NCI-H526 treated with DMSO at 0.1 percent for 48 hours (cell line): ENCODE data around the gene SLC6A17.

Experiments
- DNase-seq: peaks from one replicate; lab custom pipeline; 2025; lab: John Stamatoyannopoulos, UW

The SLC6A17 gene

DNA sequence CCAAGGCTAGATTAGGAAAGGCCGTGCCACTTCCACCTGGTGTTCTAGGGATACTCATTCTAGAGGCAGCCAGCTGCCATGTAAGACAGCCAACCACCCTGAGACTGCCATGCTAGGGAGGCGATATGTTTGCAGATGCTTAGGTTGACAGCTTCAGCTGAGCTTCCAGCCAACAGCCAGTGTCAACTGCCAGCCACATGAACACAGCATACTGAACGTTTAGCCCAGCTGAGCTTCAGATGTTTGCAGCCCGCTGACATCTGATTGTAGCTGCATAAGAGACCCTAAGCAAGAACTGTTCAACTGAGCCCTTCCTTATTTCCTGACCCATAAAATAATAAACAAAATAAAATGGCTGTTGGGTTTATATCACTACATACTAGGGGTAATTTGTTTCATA, 54.9 kb downstream of the SLC6A17 start:
- no peak for DNase-seq

DNA sequence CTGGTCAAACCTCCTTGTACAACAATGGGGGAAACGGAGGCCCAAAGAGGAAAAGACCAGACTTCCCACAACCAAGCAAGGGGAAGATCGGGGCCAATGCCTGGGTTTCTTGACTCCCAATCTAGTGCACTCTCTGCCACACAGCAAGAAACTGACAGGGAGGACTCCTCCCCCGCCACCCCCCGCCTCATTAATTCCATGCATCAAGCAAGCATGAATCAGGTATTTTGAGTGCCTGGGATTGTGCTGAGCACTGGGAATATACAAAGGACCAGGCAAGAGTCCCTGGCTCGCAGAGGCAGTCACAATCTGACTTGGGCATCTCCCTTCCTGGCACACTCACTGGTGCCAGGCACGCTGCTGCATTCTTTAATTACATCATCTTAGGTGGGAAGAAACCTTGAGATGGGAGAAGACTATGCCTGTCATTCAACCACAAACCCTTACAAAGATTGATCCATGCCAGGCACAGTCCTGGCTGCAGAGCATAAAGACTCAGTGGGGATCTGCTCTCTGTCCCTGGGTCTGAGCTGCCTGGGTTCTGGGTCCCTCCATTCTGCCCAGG, 55.4 kb downstream of the SLC6A17 start:
- no peak for DNase-seq

DNA sequence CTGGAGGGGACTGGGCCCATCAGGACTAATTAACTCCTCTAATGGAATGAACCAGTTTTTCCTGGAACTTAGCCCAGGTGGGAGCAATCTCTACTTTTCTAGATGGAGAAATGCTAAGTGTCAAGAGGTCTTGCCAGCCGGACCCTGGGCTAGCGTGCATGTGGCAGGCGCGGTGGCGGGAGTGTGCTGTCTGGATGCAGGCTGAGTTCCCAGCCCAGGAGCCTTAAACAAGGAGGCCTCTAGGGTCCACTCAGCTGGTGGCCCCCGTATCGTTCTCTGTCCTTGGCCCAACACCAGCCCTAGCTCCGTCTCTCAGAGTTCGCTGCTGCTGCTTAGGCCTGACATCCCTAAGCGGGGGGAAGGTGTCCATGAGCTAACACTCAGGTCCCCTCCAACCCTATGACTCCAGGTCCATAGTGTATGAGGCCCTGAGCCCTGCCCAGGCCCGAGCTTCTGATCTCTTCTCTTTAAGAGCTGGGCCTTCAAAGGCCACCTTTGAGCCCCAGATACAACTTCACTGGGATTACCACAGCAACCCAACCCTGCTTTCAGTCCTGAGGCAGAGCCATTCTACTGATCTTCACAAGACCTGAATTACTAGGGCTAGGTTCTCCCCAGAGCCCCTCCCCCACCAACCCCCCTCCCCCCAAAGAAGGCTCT, 56.1 kb downstream of the SLC6A17 start:
- DNase-seq, result no peak

DNA sequence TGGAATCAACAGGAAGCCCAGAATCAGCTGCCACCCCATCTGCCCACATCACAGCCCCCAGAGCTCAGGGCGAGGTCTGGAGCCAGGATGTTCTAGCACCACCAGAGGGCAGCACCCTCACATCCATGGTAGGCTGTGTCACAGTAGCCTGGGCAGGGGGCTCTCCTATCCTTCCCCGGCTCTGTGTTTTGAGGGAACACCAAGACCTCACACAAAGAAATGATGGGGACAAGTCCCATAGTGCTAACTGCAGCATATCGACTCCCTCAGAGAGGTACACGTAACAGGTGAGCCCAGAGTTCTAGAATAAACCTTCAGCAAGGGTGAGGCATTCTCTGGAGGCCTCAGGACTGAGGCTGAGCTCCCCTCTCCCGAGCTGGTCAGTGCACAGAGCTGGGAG, 57.5 kb downstream of the SLC6A17 start:
- DNase-seq, result peak; percentile 36

DNA sequence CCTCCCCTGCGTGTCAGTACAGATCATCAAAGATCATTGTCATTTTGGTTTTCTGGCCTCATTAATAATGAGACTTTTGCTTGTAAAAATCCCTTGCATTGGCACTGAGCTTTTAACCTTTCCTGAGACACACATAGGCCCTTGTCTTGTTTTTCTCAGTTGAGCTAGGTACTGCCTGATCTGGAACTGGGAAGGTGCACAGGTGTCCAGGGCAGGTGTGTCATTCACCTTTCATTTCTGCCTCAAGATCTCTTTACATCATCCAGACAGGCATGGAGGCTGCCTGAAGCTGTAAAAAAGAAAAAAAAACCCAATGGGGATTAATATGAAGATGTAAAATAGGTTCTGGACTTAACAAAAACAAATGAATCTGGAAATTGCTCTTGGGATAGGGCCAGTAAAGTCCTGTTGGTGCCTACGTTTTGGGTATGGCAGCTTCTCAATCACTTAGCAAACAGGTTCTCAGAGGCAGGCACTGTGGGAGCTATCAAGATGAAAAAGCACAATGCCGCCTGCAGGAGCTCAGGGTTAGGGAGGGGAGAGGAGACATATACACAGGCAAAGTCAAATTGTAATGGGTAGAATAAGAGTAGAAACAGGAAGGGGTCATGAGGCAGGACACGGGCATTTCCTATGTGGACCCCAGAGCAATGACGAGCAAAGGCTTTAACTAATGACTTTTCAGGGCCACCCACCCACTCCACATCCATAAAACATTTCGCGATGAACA, 58.8 kb downstream of the SLC6A17 start:
- peak; percentile 27 for DNase-seq

DNA sequence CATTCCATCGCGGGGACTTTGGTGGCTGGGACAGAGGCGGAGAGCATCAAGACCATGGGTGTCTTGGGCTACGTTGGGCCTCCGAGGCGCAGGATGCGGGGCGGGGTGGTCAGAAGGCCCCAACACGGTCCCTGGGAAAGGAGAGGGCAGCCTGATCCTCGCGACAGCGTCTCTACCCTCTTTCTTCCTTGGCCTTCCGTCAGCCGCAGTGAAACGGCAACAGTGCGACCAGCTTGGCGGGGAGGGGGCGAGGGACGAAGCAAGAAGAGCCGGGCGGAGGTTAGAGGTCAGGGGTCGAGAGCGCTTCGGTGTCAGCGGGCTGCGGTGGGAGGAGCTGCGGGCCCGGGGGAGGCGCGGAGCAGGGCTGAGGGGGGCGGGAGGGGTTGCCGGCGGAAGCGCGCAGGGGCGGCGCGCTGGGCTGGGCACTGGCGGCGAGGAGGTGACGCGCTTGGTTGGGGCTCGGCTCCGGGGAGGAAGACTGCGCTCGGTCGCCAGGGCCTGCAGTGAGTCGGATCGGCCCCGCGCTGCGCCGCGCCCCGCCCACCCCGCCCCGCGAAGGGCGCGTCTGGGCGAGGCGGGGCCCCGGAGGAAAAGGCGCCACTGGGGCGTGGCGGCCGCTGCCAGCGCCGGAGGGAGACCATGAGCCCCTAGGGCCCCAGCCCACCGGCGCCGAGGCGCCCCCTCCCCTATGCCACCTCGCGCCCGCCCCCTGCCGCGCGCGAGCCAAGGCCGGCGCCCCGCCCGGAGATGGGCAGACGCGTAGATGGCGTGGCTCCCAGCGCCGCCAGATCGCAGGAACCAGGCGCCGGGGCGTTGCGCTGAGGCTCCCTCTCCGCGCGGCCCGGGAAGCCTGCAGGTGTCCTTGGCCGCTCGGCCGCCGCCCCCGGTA, 59.7 kb downstream of the SLC6A17 start, which contains the start of gene KCNC4:
TSS of gene KCNC4 (plus strand) at position 600 of the 889 bp plus-strand sequence. CDS start 1,186 bp downstream, outside the sequence.
- DNase-seq, result peak; percentile 84

DNA sequence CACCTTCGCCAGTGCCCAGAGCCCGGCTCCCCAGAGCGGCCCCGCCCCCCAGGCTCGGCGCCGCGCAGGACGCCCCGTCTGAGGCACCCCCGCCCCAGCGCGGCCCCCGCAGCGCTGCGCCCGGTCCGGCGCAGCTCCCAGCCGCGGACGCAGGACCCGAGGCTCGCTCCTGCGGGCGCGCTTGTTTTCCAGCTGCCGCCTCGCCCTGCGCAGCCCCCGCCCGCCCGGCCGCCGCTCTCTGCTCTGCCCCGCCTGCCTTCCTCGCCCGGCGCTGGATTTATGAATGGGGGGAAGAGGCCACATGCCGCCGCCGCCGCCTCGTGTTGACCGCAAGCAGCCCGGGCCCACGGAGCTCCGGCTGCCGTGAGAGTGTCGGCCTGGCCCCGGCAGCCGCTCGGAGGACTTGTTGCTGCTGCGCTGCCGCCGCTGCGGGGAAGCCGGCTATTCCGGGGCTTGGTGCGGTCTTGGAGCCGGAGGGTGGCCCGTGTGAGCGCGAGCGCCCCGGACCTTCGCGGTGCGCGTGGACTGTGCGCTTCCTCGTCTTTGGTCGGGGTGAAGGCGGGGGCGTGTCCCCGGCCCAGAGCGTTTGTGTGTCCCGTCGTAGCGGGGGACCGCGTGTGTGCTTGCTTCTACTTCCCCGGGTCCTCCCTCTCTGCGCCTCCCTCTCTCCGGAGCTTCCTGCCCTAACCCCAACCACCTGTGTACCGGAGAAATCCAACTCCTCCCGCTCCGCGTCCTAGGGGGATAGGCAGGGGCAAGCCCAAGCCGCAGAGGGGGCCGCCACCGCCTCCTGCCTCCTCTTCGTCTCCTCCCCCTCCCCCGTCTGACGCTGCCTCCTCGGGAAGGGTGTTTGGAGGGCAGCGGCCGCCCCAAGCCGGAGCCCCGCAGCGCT, 60.6 kb downstream of the SLC6A17 start:
- peak; percentile 38 for DNase-seq

DNA sequence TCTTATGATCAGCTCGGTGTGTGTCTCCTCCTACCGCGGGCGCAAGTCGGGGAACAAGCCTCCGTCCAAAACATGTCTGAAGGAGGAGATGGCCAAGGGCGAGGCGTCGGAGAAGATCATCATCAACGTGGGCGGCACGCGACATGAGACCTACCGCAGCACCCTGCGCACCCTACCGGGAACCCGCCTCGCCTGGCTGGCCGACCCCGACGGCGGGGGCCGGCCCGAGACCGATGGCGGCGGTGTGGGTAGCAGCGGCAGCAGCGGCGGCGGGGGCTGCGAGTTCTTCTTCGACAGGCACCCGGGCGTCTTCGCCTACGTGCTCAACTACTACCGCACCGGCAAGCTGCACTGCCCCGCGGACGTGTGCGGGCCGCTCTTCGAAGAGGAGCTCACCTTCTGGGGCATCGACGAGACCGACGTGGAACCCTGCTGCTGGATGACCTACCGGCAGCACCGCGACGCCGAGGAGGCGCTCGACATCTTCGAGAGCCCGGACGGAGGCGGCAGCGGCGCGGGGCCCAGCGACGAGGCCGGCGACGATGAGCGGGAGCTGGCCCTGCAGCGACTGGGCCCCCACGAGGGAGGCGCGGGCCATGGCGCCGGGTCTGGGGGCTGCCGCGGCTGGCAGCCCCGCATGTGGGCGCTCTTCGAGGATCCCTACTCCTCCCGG, 61.3 kb downstream of the SLC6A17 start:
- peak; percentile 38 for DNase-seq

DNA sequence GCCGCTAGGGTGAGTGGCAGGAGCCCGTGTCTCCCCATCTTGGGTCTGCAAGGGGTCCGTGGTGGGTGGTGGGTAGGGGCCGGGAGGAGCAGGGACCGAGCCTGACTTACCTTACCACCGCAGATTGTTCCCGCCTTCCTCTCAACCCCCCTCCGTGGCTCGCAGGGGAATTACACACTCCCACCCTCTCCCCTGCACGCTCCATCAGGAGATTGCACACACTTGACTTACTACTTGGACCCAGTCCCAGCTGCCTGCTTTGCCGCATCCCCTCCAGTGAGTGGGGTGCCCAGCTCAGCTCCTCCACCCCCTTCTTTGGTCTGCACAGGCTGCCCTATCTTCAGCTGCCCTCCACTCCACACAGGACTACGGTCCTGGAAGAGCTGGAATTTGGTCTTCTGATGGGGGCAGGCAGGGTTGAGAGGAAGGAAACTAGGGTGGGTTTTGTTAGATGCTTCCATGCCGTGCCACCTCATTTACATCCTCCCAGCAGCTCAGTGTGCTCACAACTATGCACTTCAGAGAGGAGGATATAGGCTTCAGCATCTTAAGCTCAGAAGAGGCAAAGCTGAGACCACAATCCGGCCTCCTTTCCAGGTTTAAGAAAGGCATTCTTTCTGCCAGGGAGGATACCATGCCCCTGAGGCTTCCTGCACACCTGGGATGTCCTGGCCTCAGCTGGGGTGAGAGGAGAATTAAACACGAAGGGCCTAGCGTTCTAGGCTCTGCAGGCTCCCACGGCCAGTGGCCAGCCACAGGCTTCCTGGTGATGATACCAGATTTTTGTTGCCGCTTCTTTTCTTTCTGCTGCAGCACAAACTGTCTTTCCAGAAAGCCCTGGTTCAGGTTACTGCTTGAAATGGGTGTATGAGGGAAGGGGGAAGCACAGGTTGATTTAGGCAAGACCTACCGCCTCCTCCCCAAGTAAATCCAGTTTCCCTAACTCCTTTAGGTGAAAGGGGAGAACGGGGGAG, 62.2 kb downstream of the SLC6A17 start:
- peak; percentile 25 for DNase-seq

DNA sequence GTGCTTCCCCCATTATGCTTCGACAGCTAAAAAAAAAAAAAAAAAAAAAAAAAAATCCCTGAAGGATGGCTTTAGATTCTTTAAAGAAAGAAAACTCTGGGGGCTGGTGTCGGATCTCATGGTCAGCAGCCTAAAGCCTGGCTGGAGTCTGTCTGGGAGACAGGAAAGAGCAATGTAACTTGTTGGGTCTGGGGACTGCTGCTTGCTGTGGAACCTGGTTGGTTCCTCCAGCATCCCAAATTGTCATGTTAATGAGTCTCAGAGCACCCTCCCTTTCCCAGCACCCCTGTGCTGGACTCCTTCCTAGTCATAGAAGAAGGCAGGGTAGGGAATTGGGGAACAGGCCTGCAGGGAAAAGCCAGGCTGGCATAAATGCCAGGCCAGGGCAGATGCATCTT, 62.8 kb downstream of the SLC6A17 start:
- no peak for DNase-seq

DNA sequence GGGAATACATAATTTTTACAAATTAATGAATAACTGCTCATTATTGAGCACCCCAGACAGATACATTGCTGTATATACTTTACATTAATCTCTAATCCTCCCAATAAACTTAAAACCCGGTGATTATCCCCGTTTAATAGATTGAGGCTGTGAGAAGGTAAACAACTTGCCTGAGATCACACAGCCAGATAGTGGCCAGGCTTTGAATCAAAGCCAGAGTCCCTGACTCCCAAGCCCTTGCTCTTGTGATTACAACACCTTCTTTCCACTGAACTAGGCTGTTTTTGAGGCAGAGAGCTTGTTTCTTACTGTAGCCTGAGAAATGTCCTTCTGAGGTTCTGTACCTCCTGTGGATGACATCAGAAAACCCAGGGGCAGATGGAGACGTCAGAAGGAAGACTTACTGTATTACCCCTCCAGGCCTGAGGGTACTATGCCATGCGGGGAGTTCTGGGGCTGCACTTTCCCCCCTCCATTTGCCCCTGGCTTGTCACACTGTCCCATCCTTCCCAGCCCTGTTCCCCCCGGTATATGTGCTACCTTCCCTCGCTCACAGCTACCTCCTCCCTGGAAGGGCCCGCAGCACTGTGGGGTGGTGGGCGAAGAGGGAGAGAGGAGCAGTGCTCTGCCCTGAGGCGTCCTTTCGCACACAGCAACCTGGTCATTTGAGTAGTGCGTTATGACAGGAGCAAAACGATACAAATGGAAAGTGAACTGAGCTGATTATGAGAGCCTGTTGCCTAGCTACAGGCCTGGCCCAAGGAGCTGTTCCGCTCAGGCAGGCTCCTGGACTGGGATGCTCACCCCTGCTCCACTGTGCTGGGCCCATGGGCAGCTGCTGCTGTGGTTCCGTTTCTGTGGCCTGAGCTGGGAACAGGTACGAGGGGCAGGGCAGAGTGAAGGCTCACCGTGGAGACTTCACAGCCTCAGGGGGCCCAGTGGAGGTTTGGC, 64.4 kb downstream of the SLC6A17 start:
- DNase-seq, result no peak

DNA sequence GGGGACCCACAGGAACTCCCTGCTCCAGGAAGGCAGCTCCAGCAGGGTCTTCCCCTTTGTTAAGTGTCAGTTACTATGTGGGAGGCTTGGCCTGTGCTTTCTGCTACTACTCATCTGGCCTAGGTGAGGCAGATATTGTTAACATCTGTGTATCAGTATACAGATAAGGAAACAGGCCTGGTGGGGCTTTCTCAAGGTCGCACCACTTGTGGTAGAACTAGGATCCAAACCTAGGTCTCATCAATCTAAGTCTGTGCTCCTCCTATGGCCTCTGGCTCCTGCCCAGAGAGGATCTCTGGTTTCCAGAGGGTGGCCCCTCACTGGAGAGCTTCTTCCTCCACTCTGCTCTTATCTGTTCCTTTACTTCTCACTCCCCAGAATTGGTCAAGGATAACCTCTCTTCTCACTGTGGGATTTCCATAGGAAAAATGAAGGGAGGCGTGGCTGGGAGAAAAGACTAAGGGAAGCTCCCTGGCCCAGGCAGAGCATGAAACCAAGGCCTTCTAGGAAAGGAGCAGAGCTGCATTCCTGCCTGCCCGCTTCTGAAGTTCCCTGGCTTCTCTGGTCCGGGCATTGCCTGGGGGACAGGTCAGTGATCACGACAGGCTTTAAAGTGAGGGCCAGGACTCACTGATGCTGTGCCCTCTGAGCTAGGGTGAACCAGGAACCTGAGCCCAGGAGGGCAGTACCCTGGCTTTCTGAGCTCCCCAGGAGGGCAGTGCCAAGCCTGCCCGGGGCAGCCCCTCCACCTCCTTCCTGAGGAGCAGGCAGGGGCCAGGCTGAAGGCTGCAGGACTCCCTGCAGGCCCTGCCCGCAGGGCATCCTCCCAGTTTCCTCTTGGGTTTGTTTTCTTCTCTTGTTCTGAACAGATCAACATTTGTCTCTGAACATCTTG, 65.6 kb downstream of the SLC6A17 start:
- DNase-seq, result no peak

DNA sequence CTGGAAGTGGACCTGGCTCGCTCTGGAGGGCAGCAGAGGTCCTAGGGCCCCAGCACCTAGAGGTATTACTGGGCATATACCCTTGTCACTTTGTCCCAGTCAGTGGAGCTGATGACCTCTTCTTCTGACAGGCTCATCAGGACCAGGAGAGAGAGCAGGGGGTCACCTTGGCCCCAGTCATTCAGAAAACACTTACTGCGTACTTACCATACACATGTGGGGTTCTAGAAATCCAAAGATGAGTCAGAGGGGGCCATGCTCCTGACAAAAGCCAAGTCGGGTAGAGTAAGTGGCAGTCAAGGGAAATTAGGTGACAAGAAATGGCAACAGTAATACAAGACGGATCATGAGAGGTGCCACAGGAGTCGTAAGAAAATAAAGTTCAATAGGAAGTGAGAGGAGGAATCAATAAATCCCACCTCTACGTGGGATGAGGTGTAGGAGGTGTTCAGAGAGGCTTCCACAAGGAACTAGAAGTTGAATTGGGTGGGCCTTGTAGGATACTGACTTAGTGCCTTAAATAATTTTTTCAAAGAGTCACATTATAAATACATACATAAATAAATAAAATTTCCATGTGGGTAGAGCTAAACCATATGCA, 66.7 kb downstream of the SLC6A17 start:
- DNase-seq, result no peak

DNA sequence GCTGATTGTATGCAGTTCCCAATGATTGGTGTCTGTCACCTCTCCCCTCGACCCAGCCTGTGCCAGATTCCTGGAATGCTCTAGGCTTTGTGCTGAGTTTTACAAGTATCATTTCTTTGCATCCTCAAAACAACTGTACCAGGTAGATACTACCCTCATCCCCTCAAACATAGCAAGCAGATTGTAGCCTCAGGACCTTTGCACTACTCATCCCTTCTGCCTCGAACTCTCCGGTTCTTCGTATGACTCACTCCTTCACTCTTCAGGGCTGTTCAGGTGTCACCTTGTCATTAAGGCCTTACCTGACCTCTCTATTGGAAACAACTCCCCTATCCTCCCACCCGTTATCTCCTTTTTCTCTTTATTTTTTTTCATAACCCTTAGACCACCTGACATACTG, 67.8 kb downstream of the SLC6A17 start:
- DNase-seq, result no peak

DNA sequence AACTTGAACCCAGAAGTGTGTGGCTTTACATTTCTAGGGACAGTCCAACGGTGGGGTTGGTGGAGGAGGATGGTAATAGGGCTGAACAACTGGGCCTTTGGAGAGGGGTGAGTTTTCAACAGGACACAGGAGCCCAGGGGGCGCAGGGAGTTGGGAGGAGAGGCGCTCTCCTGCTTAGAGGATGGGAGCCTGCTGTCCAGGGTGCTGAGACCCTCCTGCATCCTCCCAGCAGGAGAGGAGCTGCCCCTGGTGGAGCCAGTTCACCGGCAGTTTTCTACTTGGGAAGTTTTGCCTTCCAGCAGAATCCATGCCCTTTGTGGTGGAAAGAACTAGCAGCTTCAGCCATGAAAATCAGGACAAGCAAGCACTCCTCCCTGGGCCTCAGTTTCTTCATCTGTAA, 68.4 kb downstream of the SLC6A17 start:
- DNase-seq, result no peak

DNA sequence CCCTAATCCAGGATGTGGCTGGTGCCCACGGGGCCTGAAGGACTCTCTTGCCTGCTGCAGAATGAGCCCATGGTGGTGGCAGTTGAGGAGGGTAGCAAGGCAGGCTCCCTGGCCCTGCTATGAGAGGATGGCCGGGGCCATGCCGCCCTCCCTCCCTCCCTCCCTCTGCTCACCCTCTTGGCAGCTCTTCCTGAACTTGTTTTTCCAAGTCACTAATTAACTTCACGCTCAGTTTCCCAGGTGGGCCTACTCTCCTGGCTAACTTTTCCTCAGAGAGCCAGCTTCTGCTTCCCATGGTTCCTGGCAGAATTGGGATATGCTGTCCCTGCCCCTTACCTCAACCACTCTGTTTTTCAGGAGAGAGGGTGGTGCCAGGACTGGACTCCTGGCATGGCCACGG, 70.0 kb downstream of the SLC6A17 start:
- no peak for DNase-seq

DNA sequence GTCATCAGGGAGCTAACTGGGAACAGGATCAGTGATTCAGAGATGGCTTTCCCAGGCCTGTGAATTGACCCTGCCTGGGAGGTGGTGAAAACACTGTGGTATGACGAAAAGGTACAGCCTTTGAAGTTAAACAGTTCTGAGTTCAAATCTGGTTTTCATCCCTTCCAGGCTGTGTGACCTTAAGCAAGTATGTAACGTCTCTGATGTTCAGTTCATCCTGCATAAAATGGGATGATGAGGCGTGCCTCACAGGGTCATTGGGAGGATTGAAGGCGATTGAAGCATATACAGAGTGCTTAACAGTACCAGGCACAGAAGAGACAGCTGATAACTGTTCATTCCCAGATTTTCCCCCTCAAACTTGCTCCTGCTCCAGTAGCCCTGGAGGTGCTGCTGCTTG, 70.8 kb downstream of the SLC6A17 start:
- no peak for DNase-seq
